ENCODE data around the gene LAMA3.

GRCh38 chr18:23995180-23995579, 305.9 kb downstream of the LAMA3 start:
- TF ChIP-seq CTCF (IDR thresholded peaks at IDR 0.05) (no peak), POLR2A (IDR thresholded peaks at IDR 0.05) (no peak), EP300 (IDR thresholded peaks at IDR 0.05) (no peak), POLR2AphosphoS5 (IDR thresholded peaks at IDR 0.05) (no peak)
